Sigmoid colon (tissue), 4 donors: ENCODE data around the gene PHETA1.
A peak's percentile ranks its signal among the peaks of the same experiment; 100 is the strongest.

Experiments
- EP300 ChIP-seq, 4 donors: sonication (generic); formaldehyde crosslinking; IDR thresholded peaks; one replicate each; pipeline ENCODE4 v1.6.1; 2017; ENCODE audit warnings: antibody characterized with exemption in 4 of 4
- POLR2A ChIP-seq, 2 donors: fragments of 450-650 bp; IDR thresholded peaks; one replicate each; pipeline ENCODE4 v1.6.1; 2016; ENCODE audit warnings: antibody characterized with exemption in 2 of 2, mild to moderate bottlenecking in 2 of 2, moderate library complexity in 2 of 2
- POLR2AphosphoS5 ChIP-seq, 4 donors: sonication (generic); formaldehyde crosslinking; IDR thresholded peaks; one replicate each; pipeline ENCODE4 v1.6.1; 2017; ENCODE audit warnings: antibody characterized with exemption in 4 of 4
- TF ChIP-seq, protein P1 (sequence below), 4 experiments: fragments of 450-650 bp in 3 of 4; fragments of 200-600 bp in 1 of 4; IDR thresholded peaks; one replicate each; pipeline ENCODE4 v1.5.1; 2016 to 2019; ENCODE audit warnings: antibody characterized with exemption in 4 of 4, mild to moderate bottlenecking in 3 of 4, moderate library complexity in 2 of 4

DNA sequence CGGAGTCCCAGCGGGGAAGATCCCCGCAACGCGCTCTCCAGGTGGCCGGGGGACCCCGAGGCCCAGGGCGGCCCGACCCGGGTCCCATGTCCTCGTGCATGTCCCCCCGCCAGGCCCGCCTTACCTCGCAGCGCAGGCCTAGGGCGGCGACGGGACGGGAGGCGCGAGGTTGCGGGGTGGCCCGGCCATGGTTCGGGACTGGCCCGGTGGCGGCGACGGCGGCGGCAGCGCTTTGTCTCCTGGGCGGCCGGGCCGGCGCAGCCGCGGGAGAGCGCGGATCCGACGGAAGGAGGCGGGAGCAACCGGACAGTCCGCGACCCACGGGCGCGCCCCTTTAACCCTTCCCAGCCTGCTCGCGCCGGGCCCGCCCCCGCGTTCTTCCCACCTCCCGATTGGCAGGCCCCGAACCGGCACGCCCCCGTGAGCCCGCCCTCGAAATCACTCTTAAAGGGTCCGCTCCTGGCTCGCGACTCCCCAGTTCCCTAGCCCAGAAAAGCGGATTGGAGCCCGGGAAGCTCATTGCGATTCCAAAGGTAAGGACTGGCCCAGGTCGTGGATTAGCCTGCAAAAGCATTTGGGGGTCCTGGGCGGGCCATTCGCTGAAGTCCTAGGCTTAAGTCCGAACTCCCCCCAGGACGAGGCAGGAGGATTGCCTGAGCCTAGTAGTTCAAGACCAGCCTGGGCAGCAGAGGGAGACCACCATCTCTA, at the start of gene PHETA1:
- TF ChIP-seq POLR2A (IDR thresholded peaks at IDR 0.05) = no peak
- peak in 2 of 4 donors; percentile 56 to 59 for TF ChIP-seq POLR2AphosphoS5 (IDR thresholded peaks at IDR 0.05)
- TF ChIP-seq, protein P1, sequence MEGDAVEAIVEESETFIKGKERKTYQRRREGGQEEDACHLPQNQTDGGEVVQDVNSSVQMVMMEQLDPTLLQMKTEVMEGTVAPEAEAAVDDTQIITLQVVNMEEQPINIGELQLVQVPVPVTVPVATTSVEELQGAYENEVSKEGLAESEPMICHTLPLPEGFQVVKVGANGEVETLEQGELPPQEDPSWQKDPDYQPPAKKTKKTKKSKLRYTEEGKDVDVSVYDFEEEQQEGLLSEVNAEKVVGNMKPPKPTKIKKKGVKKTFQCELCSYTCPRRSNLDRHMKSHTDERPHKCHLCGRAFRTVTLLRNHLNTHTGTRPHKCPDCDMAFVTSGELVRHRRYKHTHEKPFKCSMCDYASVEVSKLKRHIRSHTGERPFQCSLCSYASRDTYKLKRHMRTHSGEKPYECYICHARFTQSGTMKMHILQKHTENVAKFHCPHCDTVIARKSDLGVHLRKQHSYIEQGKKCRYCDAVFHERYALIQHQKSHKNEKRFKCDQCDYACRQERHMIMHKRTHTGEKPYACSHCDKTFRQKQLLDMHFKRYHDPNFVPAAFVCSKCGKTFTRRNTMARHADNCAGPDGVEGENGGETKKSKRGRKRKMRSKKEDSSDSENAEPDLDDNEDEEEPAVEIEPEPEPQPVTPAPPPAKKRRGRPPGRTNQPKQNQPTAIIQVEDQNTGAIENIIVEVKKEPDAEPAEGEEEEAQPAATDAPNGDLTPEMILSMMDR (IDR thresholded peaks at IDR 0.05) = no peak
- TF ChIP-seq EP300 (IDR thresholded peaks at IDR 0.05) = no peak
